K562 (cell line): Measurements from ENCODE around the gene DEDD. TPM values are rescaled to one million over a fixed set of nuclear protein-coding genes. Genes with fewer than 3 reads are reported as not detected.
A peak's percentile ranks its signal among the peaks of the same experiment; 100 is the strongest.

Source experiments
- BRCA1 ChIP-seq, 2 experiments: fragments of 450-650 bp in 1 of 2; sonication (generic) in 1 of 2; formaldehyde crosslinking in 1 of 2; IDR thresholded peaks; 2 replicates each; pipeline versions ENCODE4 v1.5.0 to v1.6.1; 2017 to 2020; ENCODE audit warnings: mild to moderate bottlenecking in 1 of 2, missing genetic modification reagents in 1 of 2
- CREB1 ChIP-seq, 2 experiments: sonication (generic) in 1 of 2; formaldehyde crosslinking in 1 of 2; IDR thresholded peaks; 2 replicates each; pipeline versions ENCODE4 v1.6.1 to v1.8.0; 2012 to 2022; ENCODE audit warnings: inconsistent platforms in 1 of 2, mild to moderate bottlenecking in 1 of 2, missing genetic modification reagents in 1 of 2, moderate library complexity in 1 of 2
- DMBX1 ChIP-seq: fragments of 250-450 bp; sonication (Bioruptor Pico); IDR thresholded peaks from 2 replicates; pipeline ENCODE4 v1.8.0; 2022; ENCODE audit warnings: inconsistent platforms, mild to moderate bottlenecking, moderate library complexity, borderline replicate concordance
- ETV1 ChIP-seq: fragments of 450-650 bp; conservative IDR thresholded peaks from 2 replicates; pipeline ENCODE4 v1.6.1; 2016; ENCODE audit warnings: missing genetic modification characterization, control low read depth, low read depth, missing compliant biosample characterization
- PCBP2 ChIP-seq: fragments of 200-400 bp; formaldehyde crosslinking; IDR thresholded peaks from 2 replicates; pipeline ENCODE4 v1.6.1; 2018; ENCODE audit warnings: low read length, low read depth, mild to moderate bottlenecking, moderate library complexity; ENCODE audit not compliant: poor library complexity, severe bottlenecking
- POLR2H ChIP-seq: IDR thresholded peaks from 2 replicates; pipeline ENCODE4 v1.6.1; 2016; ENCODE audit warnings: missing genetic modification characterization, low read depth, mild to moderate bottlenecking, control low read depth, missing compliant biosample characterization, moderate library complexity
- STAT5B ChIP-seq: fragments of 250-450 bp; sonication (Bioruptor Pico); IDR thresholded peaks from 2 replicates; pipeline ENCODE4 v1.8.0; 2021; ENCODE audit warnings: mild to moderate bottlenecking, inconsistent platforms
- TCFL5 ChIP-seq: fragments of 250-450 bp; sonication (Bioruptor Pico); conservative IDR thresholded peaks from 2 replicates; pipeline ENCODE4 v1.6.1; 2021; ENCODE audit warnings: mild to moderate bottlenecking, moderate library complexity, matching md5 sums
- TEAD2 ChIP-seq: fragments of 450-650 bp; IDR thresholded peaks from 2 replicates; pipeline ENCODE4 v1.6.1; 2016; ENCODE audit warnings: missing genetic modification characterization, control low read depth, missing compliant biosample characterization
- polyA plus RNA-seq, 8 experiments: library from polyadenylated mRNA; depleted of rRNA in 4 of 8; stranded (reverse) in 5 of 8; unstranded in 3 of 8; fragments of >200 nt; fragmentation: Nextera tagmentation in 2 of 8; fragmentation: Illumina TruSeq in 1 of 8; extraction: Ambion mirVana in 2 of 8; extraction: Trizol in 1 of 8; gene quantifications; 2 replicates each; pipeline versions ENCODE4 v1.2.1 to v1.2.3, GENCODE V29; 2011 to 2014; ENCODE audit warnings: inconsistent platforms in 1 of 8, missing spikeins in 1 of 8
- total RNA-seq, 7 experiments: library from RNA; depleted of rRNA in 6 of 7; stranded (reverse); fragments of >200 nt in 6 of 7; fragmentation: Illumina TruSeq in 2 of 7; extraction: Trizol in 2 of 7; gene quantifications; 2 replicates each; pipeline versions ENCODE4 v1.2.1 to v1.2.3, GENCODE V29; 2011 to 2021; ENCODE audit warnings: low replicate concordance in 1 of 7
- TF ChIP-seq, protein P1 (sequence below): sonication (generic); formaldehyde crosslinking; IDR thresholded peaks from 2 replicates; pipeline ENCODE4 v1.8.0; 2022; ENCODE audit warnings: mild to moderate bottlenecking, low read depth, missing genetic modification reagents
- TF ChIP-seq, protein P2 (sequence below): sonication (generic); formaldehyde crosslinking; IDR thresholded peaks from 2 replicates; pipeline ENCODE4 v1.8.0; 2023; ENCODE audit warnings: missing genetic modification reagents, mild to moderate bottlenecking, borderline replicate concordance
- TF ChIP-seq, protein P3 (sequence below): fragments of 450-650 bp; formaldehyde crosslinking; IDR thresholded peaks from 2 replicates; pipeline ENCODE4 v1.4.0; 2020; ENCODE audit warnings: mild to moderate bottlenecking, moderate library complexity
- TF ChIP-seq, protein P4 (sequence below): sonication (generic); formaldehyde crosslinking; IDR thresholded peaks from 2 replicates; pipeline ENCODE4 v1.8.1; 2022; ENCODE audit warnings: missing genetic modification reagents
- TF ChIP-seq, protein P5 (sequence below): fragments of 250-450 bp; sonication (Bioruptor Pico); IDR thresholded peaks from 2 replicates; pipeline ENCODE4 v1.9.0; 2021; ENCODE audit warnings: mild to moderate bottlenecking, inconsistent platforms

The DEDD gene
- total and polyA plus RNA-seq, 9 of the 15 experiments (the other 6 are each of a cell fraction or from before 2014, with no cell fraction given), result 11.6 to 41.0 (median 16.8) TPM

DNA sequence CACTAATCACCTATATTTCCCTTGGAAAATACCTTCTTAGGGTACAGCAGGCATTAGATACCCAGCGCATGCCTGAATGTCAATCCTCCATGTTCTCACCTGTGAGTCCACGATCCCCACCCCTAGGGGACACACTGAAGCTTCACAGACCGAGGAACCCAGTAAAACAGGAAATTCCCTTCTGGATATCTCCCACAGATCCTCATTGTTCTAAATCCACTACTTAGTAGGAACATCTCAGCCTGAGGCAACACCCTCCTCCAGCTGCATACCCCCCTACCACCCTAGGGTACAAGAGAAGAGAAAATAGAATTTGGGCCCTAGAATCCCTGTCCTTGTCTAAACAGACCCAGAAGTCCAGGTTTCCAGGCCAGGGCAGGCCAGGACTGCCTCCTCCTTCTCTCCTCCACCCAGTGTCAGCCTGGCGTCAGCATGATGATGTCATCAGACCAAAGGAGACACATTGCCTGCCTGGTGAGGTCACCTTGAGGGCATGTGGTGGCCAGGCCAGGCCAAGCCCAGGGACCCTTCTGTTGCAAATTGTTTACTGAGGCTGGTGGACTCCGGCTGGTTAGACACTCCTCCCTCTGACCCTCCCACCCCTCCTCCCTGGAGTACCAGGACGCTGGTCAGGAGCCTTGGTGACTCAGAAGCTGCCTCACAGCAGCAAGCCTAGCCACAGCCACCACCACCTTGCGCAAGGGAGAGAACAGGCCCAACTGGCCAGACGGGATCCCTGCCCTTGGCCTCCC lies 49.3 kb downstream of the DEDD start (continued):
- no peak for TF ChIP-seq PCBP2
- TF ChIP-seq, protein P1, sequence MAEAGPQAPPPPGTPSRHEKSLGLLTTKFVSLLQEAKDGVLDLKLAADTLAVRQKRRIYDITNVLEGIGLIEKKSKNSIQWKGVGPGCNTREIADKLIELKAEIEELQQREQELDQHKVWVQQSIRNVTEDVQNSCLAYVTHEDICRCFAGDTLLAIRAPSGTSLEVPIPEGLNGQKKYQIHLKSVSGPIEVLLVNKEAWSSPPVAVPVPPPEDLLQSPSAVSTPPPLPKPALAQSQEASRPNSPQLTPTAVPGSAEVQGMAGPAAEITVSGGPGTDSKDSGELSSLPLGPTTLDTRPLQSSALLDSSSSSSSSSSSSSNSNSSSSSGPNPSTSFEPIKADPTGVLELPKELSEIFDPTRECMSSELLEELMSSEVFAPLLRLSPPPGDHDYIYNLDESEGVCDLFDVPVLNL, result no peak
- TF ChIP-seq DMBX1, result 0 out of 2 replicates have a peak, but pooled peaks have one; percentile 26
- no peak for TF ChIP-seq POLR2H (tag)
- no peak for TF ChIP-seq TEAD2
- TF ChIP-seq, protein P2, sequence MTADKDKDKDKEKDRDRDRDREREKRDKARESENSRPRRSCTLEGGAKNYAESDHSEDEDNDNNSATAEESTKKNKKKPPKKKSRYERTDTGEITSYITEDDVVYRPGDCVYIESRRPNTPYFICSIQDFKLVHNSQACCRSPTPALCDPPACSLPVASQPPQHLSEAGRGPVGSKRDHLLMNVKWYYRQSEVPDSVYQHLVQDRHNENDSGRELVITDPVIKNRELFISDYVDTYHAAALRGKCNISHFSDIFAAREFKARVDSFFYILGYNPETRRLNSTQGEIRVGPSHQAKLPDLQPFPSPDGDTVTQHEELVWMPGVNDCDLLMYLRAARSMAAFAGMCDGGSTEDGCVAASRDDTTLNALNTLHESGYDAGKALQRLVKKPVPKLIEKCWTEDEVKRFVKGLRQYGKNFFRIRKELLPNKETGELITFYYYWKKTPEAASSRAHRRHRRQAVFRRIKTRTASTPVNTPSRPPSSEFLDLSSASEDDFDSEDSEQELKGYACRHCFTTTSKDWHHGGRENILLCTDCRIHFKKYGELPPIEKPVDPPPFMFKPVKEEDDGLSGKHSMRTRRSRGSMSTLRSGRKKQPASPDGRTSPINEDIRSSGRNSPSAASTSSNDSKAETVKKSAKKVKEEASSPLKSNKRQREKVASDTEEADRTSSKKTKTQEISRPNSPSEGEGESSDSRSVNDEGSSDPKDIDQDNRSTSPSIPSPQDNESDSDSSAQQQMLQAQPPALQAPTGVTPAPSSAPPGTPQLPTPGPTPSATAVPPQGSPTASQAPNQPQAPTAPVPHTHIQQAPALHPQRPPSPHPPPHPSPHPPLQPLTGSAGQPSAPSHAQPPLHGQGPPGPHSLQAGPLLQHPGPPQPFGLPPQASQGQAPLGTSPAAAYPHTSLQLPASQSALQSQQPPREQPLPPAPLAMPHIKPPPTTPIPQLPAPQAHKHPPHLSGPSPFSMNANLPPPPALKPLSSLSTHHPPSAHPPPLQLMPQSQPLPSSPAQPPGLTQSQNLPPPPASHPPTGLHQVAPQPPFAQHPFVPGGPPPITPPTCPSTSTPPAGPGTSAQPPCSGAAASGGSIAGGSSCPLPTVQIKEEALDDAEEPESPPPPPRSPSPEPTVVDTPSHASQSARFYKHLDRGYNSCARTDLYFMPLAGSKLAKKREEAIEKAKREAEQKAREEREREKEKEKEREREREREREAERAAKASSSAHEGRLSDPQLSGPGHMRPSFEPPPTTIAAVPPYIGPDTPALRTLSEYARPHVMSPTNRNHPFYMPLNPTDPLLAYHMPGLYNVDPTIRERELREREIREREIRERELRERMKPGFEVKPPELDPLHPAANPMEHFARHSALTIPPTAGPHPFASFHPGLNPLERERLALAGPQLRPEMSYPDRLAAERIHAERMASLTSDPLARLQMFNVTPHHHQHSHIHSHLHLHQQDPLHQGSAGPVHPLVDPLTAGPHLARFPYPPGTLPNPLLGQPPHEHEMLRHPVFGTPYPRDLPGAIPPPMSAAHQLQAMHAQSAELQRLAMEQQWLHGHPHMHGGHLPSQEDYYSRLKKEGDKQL, result no peak
- TF ChIP-seq, protein P3, sequence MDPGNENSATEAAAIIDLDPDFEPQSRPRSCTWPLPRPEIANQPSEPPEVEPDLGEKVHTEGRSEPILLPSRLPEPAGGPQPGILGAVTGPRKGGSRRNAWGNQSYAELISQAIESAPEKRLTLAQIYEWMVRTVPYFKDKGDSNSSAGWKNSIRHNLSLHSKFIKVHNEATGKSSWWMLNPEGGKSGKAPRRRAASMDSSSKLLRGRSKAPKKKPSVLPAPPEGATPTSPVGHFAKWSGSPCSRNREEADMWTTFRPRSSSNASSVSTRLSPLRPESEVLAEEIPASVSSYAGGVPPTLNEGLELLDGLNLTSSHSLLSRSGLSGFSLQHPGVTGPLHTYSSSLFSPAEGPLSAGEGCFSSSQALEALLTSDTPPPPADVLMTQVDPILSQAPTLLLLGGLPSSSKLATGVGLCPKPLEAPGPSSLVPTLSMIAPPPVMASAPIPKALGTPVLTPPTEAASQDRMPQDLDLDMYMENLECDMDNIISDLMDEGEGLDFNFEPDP, result no peak
- TF ChIP-seq ETV1 (tag), result no peak
- no peak for TF ChIP-seq STAT5B
- peak; percentile 91 for TF ChIP-seq CREB1 (IDR thresholded peaks at IDR 0.05)
- peak; percentile 79 for TF ChIP-seq CREB1 (CRISPR knock-in tag; IDR thresholded peaks at IDR 0.05)
- TF ChIP-seq TCFL5 (CRISPR knock-in tag), result no peak
- TF ChIP-seq, protein P4, sequence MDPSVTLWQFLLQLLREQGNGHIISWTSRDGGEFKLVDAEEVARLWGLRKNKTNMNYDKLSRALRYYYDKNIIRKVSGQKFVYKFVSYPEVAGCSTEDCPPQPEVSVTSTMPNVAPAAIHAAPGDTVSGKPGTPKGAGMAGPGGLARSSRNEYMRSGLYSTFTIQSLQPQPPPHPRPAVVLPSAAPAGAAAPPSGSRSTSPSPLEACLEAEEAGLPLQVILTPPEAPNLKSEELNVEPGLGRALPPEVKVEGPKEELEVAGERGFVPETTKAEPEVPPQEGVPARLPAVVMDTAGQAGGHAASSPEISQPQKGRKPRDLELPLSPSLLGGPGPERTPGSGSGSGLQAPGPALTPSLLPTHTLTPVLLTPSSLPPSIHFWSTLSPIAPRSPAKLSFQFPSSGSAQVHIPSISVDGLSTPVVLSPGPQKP (CRISPR knock-in tag), result no peak
- TF ChIP-seq, protein P5, sequence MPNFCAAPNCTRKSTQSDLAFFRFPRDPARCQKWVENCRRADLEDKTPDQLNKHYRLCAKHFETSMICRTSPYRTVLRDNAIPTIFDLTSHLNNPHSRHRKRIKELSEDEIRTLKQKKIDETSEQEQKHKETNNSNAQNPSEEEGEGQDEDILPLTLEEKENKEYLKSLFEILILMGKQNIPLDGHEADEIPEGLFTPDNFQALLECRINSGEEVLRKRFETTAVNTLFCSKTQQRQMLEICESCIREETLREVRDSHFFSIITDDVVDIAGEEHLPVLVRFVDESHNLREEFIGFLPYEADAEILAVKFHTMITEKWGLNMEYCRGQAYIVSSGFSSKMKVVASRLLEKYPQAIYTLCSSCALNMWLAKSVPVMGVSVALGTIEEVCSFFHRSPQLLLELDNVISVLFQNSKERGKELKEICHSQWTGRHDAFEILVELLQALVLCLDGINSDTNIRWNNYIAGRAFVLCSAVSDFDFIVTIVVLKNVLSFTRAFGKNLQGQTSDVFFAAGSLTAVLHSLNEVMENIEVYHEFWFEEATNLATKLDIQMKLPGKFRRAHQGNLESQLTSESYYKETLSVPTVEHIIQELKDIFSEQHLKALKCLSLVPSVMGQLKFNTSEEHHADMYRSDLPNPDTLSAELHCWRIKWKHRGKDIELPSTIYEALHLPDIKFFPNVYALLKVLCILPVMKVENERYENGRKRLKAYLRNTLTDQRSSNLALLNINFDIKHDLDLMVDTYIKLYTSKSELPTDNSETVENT (CRISPR knock-in tag), result no peak
- no peak for TF ChIP-seq BRCA1 (IDR thresholded peaks at IDR 0.05)
- TF ChIP-seq BRCA1 (CRISPR knock-in tag; IDR thresholded peaks at IDR 0.05), result no peak
